Skeletal muscle tissue (tissue), 4 donors: ENCODE results near the gene CDH15. TPM values are rescaled to one million over a fixed set of nuclear protein-coding genes. Genes with fewer than 3 reads are reported as not detected.

ENCODE experiments used
- H3K27ac ChIP-seq: one replicate; pipeline ENCODE4 v1.7.0; 2013; ENCODE audit warnings: mild to moderate bottlenecking, low read depth, low read length, inconsistent platforms
- H3K27me3 ChIP-seq, 3 donors: one replicate each; pipeline ENCODE4 v1.7.0; 2013; ENCODE audit warnings: low read length in 3 of 3; ENCODE audit not compliant: control insufficient read depth in 3 of 3, insufficient read depth in 3 of 3
- H3K36me3 ChIP-seq, 3 donors: one replicate each; pipeline ENCODE4 v1.7.0; 2013; ENCODE audit warnings: low read length in 3 of 3; ENCODE audit not compliant: control insufficient read depth in 3 of 3, insufficient read depth in 3 of 3
- H3K4me1 ChIP-seq, 3 donors: one replicate each; pipeline ENCODE4 v1.7.0; 2013; ENCODE audit warnings: low read length in 3 of 3, mild to moderate bottlenecking in 3 of 3; ENCODE audit not compliant: control insufficient read depth in 3 of 3, insufficient read depth in 3 of 3
- H3K4me3 ChIP-seq, 3 donors: one replicate each; pipeline ENCODE4 v1.7.0; 2013; ENCODE audit warnings: low read length in 3 of 3
- H3K9ac ChIP-seq, 3 donors: one replicate each; pipeline ENCODE4 v1.7.0; 2013; ENCODE audit warnings: low read length in 3 of 3, mild to moderate bottlenecking in 3 of 3, moderate library complexity in 2 of 3, low read depth in 1 of 3
- H3K9me3 ChIP-seq, 3 donors: one replicate each; pipeline ENCODE4 v1.7.0; 2013; ENCODE audit warnings: low read length in 3 of 3; ENCODE audit not compliant: control insufficient read depth in 3 of 3
- total RNA-seq: library from RNA; depleted of rRNA; stranded (reverse); fragments of >200 nt; gene quantifications from one replicate; pipeline ENCODE4 v1.2.3, GENCODE V29; 2014
- donor health status: Osteomylitis.

Gene CDH15
- total RNA-seq, 1 donor from 2014 or later, result 124 TPM

DNA sequence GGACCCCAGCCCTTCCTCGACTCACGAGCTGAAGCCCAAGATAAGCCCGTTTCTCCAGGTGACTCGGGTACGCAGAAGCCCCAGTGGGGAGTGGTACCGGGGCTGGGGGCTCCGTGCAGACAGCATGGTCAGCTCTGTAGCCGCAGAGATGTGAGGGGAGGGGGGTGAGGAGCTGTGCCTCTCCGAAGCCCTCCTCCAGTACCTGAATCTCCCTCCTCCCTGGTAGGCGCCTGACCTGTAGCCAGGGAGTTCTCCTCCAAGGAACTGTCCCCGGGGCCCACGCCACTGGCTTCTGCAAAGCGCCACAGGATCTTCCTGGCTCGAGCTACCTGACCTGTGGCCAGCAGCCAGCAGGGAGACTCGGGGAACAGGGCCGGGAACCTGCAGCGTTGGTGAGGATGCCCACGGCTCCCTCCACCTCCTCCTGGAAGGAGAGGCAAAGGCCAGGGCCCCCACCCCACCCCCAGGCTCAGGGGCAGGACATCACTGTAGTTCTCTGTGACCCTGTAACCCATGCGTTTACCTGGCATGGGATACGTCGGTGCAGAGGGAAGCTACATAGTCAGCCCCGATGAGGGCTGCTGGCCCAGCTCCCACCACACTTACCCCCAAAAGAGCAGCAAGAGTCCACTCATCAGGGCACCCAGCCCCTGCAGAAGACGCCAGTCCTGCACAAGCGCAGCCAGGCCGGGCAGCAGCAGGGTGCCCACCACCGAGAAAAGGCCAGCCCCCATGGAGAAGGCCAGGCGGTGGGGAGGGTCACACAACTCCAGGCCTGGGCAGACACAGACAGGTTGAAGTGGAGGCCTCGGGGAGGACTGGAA is 27.1 kb downstream of the CDH15 start:
- Histone ChIP-seq H3K9ac (no peak overlapping the region), H3K4me1 (peaks cover 0 to 5% (median 0%) of the 10 kb centered on the region in 3 donors), H3K36me3 (peaks cover 8 to 10% (median 10%) of the 10 kb centered on the region in 3 donors), H3K27ac (no peak overlapping the region), H3K4me3 (no peak overlapping the region), H3K9me3 (peaks cover 0 to 2% (median 0%) of the 10 kb centered on the region in 3 donors), H3K27me3 (peaks cover 42 to 58% (median 46%) of the 10 kb centered on the region in 3 donors)

DNA sequence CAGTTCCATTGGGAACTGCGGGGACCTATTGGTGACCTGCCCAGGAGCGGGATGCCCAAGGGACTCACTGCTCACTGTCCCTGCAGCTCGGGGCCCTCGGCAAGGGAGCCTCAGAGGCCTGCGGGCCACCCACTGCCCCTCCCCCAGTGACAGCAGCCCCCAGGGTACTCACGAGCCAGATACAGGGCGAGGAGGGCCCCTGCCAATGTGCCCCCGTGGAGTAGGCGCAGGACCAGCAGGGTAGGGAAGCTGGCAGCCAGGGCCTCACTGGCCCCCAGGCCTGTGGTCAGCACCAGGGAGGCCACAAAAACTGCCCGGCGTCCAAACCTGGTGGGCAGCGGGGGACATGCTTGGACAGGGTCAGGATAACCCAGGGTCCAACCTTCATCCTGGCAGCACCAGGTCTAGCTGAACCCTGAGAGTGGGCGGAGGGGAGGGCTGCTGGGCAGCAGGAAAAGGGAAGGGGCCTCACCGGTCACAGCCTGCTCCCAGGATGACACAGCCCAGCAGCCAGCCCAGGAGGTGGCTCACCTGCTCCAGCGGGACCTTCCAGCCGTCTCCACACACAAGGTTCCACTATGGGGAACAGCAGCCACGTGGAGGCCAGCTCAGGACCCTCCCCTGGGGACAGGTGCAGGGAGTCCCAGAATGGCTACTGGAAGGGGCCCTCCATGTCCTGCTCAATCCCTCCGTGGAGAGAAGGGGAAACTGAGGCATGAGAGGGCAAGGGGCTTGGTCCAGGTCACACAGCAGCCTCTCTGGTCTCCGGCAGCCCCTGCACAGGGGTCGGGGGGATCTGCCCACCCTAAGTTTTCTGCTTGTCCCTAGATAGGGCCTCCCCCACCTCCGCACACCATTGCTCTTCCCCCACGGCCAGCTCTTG is 27.9 kb downstream of the CDH15 start:
- Histone ChIP-seq H3K4me1 (peaks cover 0 to 5% (median 0%) of the 10 kb centered on the region in 3 donors), H3K36me3 (peaks cover 2 to 4% (median 2%) of the 10 kb centered on the region in 3 donors), H3K27ac (no peak overlapping the region), H3K9me3 (peaks cover 0 to 2% (median 0%) of the 10 kb centered on the region in 3 donors), H3K4me3 (no peak overlapping the region), H3K9ac (no peak overlapping the region), H3K27me3 (peaks cover 46 to 61% (median 48%) of the 10 kb centered on the region in 3 donors)

DNA sequence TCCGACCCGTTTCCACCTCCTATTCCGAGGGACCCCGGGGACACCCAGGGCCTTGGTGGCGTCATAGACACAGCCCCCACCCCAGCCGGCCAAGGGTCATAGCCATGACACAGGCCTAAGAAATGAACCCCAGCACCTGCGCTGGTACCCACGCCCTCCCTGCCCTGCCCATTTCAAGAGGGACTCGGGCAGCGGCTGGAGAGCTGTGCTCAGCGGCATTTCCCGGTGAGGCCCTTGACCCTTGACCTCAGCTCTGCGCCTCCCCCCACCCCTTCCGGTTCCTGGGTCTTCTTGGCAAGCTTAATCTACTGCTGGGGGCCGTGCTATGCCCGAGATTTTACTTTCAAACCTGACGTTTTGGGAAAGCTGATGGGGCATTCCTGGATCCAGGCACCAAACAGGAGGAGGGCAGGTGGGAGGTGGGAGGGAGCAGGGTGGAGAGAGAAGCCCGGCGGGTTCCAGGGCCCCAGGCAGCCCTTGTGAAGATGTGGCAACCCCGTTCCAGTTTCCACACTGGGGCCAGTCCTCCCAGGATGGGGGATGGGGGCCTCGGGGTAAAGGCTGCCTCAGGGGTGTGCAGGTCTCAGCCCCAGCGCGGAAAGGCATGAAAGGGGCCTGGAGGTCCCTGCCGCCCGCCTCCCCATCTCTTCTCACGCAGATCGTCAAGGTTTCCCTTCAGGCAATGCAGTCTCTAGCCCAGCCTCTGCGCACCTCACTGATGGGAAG is 28.7 kb downstream of the CDH15 start, which contains the start of gene SLC22A31:
SLC22A31 (minus strand) TSS at position 414 of the 726 bp plus-strand sequence; CDS start at position 378, 36 bp downstream.
- no peak within 1 kb of the TSS for H3K27ac ChIP-seq
- peaks cover 48 to 61% (median 48%) of the 10 kb centered on the region in 3 donors for H3K27me3 ChIP-seq
- H3K4me1 ChIP-seq, result peaks cover 0 to 5% (median 0%) of the 10 kb centered on the region in 3 donors
- H3K36me3 ChIP-seq, result no peaks in the 10 kb centered on the region
- peaks cover 0 to 2% (median 0%) of the 10 kb centered on the region in 3 donors for H3K9me3 ChIP-seq
- no peak within 1 kb of the TSS for H3K9ac ChIP-seq
- no peak within 1 kb of the TSS for H3K4me3 ChIP-seq

DNA sequence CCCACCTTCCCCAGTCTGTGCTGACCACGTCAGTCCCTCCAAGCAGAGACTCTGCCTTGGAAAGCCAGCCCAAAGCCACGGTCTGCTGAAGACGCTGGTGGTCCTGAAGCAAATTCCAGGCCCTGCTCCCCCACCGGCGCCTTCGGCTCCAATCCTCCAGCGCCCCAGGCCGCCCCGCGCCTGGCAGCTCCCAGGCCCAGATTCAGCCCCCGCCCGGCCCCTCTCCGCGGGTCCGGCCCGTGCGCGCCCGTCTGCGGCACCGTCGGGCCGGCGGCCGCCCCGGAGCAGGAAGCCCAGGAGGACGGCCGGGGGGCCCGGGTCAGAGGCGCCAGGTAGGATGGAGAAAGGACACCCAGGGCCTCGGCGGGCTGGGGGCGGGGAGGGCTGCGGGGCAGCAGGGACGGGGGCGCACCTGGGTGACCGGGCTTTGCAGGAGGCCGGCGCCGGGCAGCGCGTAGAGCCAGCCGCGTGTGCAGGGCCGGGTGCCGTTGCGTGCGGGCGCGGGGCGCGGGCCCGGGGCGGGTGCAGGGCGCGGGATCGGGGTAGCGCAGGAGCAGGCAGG is 29.4 kb downstream of the CDH15 start:
- no peak overlapping the region for H3K4me3 ChIP-seq
- no peaks in the 10 kb centered on the region for H3K36me3 ChIP-seq
- no peak overlapping the region for H3K9ac ChIP-seq
- H3K27ac ChIP-seq, result no peak overlapping the region
- peaks cover 48 to 61% (median 48%) of the 10 kb centered on the region in 3 donors for H3K27me3 ChIP-seq
- peaks cover 0 to 2% (median 0%) of the 10 kb centered on the region in 3 donors for H3K9me3 ChIP-seq
- peaks cover 0 to 5% (median 0%) of the 10 kb centered on the region in 3 donors for H3K4me1 ChIP-seq

GRCh38 chr16:89201439-89202377 is 30.2 kb downstream of the CDH15 start:
- Histone ChIP-seq H3K4me1 (peaks cover 0 to 5% (median 0%) of the 10 kb centered on the region in 3 donors), H3K36me3 (no peaks in the 10 kb centered on the region), H3K9ac (no peak overlapping the region), H3K9me3 (peaks cover 0 to 2% (median 0%) of the 10 kb centered on the region in 3 donors), H3K4me3 (no peak overlapping the region), H3K27ac (no peak overlapping the region), H3K27me3 (peaks cover 48 to 61% (median 48%) of the 10 kb centered on the region in 3 donors)

DNA sequence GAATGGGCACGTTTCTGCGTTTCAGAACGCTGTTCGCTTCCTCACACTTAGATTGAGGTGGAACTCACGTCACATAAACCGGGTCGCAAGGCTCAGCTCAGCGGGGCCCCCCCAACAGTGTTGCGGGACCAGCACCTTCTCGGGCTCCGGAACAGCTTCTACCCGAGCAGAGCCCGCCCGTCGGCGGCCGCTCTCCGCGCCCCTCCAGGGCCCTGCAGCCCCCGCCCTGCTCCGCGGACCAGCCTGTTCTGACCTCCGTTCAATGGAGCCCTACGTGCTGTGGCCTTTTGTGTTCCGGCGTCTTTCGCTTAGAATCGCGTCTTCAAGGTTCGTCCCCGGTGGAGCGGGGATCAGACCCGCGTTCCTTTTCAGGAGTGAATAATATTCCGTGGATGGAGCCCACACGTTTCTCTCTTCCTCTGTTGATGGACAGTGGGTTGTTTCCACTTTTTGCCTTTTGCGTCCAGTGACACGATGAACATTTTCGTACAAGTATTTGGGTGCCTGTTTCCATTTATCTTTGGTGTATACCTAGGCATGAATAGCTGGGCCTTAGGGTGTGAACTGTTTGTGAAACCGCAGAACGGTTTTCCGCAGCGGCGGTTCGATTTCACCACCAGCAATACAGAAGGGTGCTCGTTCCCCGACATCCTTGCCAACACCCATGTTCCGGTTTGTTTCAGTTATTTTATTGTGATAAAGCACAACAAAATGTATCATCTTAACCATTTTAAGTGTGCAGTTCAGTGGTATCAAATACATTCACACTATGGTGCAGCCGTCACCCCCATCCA is 31.1 kb downstream of the CDH15 start:
- Histone ChIP-seq H3K4me3 (no peak overlapping the region), H3K9ac (no peak overlapping the region), H3K27me3 (peaks cover 47 to 54% (median 48%) of the 10 kb centered on the region in 3 donors), H3K9me3 (peaks cover 0 to 2% (median 0%) of the 10 kb centered on the region in 3 donors), H3K27ac (no peak overlapping the region), H3K36me3 (no peaks in the 10 kb centered on the region), H3K4me1 (peaks cover 0 to 5% (median 0%) of the 10 kb centered on the region in 3 donors)

DNA sequence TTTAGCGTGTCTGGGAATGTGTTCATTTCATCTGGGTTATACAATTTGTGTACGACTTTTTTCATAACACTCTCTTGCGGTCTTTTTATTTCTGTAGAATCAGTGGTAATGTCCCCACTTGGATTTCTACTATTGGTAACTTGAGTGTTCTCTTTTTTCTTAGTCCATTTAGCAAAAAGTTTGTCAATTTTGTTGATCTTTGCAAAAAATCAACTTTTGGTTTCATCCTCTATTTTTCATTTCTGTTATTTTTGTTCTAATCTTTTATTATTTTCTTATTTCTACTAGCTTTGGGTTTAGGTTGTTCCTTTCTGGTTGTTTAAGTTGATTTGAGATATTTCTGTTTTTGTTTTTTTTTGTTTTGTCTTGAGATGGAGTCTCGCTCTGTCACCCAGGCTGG is 36.4 kb downstream of the CDH15 start:
- Histone ChIP-seq H3K4me1 (no peaks in the 10 kb centered on the region), H3K4me3 (no peak overlapping the region), H3K9ac (no peak overlapping the region), H3K9me3 (no peaks in the 10 kb centered on the region), H3K27me3 (peaks cover 18 to 24% (median 23%) of the 10 kb centered on the region in 3 donors), H3K36me3 (no peaks in the 10 kb centered on the region), H3K27ac (no peak overlapping the region)

DNA sequence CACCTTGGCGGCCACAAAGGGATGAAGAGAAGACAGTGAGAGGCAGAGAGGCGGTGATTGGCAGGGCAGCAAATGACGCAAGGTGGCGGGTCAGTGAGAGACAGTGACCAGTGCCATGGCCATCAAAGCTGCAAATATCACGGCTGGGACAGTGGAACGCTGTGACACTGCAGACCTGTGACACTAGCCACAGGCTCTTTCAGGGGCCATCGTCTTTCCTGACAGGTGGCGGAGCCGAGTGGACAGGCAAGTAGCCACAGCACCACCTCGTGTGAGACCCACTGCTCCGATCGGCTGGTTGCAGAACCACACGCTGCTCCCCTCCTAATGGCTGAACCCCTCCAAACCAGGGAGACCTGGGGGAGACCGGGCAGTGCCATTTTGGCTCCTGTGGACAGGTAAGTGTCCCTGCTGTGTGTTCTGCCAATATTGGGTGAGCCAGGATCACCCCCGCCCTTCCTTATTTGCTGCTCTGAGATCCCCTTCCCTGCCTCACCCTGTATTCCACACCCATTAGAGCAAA is 38.0 kb downstream of the CDH15 start:
- H3K36me3 ChIP-seq, result no peaks in the 10 kb centered on the region
- no peaks in the 10 kb centered on the region for H3K4me1 ChIP-seq
- H3K4me3 ChIP-seq, result no peak overlapping the region
- no peak overlapping the region for H3K9ac ChIP-seq
- peaks cover 6 to 22% (median 15%) of the 10 kb centered on the region in 3 donors for H3K27me3 ChIP-seq
- H3K9me3 ChIP-seq, result no peaks in the 10 kb centered on the region
- H3K27ac ChIP-seq, result no peak overlapping the region
